ENCODE measurements around the gene SLC16A1.

- TF ChIP-seq POLR2AphosphoS5 (IDR thresholded peaks at IDR 0.05; ENCODE audit: low read length) (no peak), CTCF (IDR thresholded peaks at IDR 0.05 in 2 of 3, conservative IDR thresholded peaks at IDR 0.05 in 1 of 3; ENCODE audit: control insufficient read depth in 2 of 3, extremely low read depth in 1 of 3, insufficient read depth in 1 of 3, low read depth in 3 of 3, low read length in 3 of 3) (no peak), POLR2A (IDR thresholded peaks at IDR 0.05; ENCODE audit: low read depth, low read length) (no peak), EZH2 (IDR thresholded peaks at IDR 0.05; ENCODE audit: borderline replicate concordance, control insufficient read depth, low read depth, low read length) (no peak), KDM1A (IDR thresholded peaks at IDR 0.05; ENCODE audit: borderline replicate concordance) (no peak), ZNF384 (IDR thresholded peaks at IDR 0.05; ENCODE audit: borderline replicate concordance, low read depth, low read length) (no peak), CHD2 (IDR thresholded peaks at IDR 0.05; ENCODE audit: borderline replicate concordance, low read depth, low read length) (no peak)
Observed at GRCh38 chr1:112870887-112871646, 84.9 kb downstream of the SLC16A1 start.
